K562 (cell line): Measurements from ENCODE around the gene PTGIS. TPM values are rescaled to one million over a fixed set of nuclear protein-coding genes. Genes with fewer than 3 reads are reported as not detected.

ENCODE experiments used
- ATAC-seq: fragments of 200-7000 bp; cut with Tn5 transposase; 3 replicates; pipeline ENCODE4 v1.9.1; 2020; ENCODE audit warnings: moderate library complexity
- BruUV-seq: library from RNA; stranded (reverse); fragments of 400-500 nt; replicated peaks from 2 replicates; lab custom pipeline; 2021; lab: Mats Ljungman, UMichigan
- CTCF ChIA-PET: fragments of 300-600 bp; formaldehyde crosslinking; extraction: SDS; loops from one replicate; lab custom pipeline; 2021; ENCODE audit warnings: low intra/inter-chr PET ratio; lab: Yijun Ruan, JAX
- POLR2A ChIA-PET: fragments of 300-600, 350-650 bp; sonication (Branson Sonifier 250); formaldehyde crosslinking; extraction: SDS; loops from one replicate; lab custom pipeline; 2021; ENCODE audit warnings: antibody characterized with exemption, inconsistent platforms; lab: Yijun Ruan, JAX
- DNase-seq, 4 experiments: peaks; one replicate each; pipeline versions ENCODE4 v3.0.0 to v3.0.0-alpha.2; 2011 to 2018; ENCODE audit warnings: low spot score in 3 of 4, mixed read lengths in 3 of 4; ENCODE audit errors: extremely low read depth in 1 of 4
- FAIRE-seq: peaks from 2 replicates; lab custom pipeline; 2011; peaks lifted over from hg19 to GRCh38; lab: Jason Lieb, UNC
- H2AFZ ChIP-seq: 2 replicates; pipeline ENCODE4 v1.6.0; 2011; ENCODE audit warnings: low read depth, low read length, control low read depth, inconsistent platforms
- H3K27ac ChIP-seq: fragments of 200-600 bp; 3 replicates; pipeline ENCODE4 v1.8.0; 2011; ENCODE audit warnings: low read depth, mild to moderate bottlenecking, control low read depth, inconsistent platforms, low read length, moderate library complexity, mixed read lengths; ENCODE audit errors: extremely low read depth
- H3K27me3 ChIP-seq, 2 experiments: fragments of 300-600 bp in 1 of 2; 2 replicates in 1 of 2; 3 replicates in 1 of 2; pipeline versions ENCODE4 v1.6.0 to v1.8.0; 2011; ENCODE audit warnings: inconsistent platforms in 2 of 2, low read length in 2 of 2, mild to moderate bottlenecking in 1 of 2, mixed read lengths in 1 of 2, moderate library complexity in 1 of 2; ENCODE audit not compliant: control insufficient read depth in 2 of 2, insufficient read depth in 2 of 2
- H3K36me3 ChIP-seq: fragments of 300-600 bp; 3 replicates; pipeline ENCODE4 v1.8.0; 2011; ENCODE audit warnings: mild to moderate bottlenecking, low read length, inconsistent platforms; ENCODE audit not compliant: control insufficient read depth, insufficient read depth
- H3K4me1 ChIP-seq, 2 experiments: fragments of 200-600 bp in 1 of 2; replicated peaks in 1 of 2; 2 replicates in 1 of 2; 3 replicates in 1 of 2; pipeline versions ENCODE4 v1.5.1 to v1.8.0; 2011; ENCODE audit warnings: inconsistent platforms in 2 of 2, low read length in 2 of 2, mild to moderate bottlenecking in 1 of 2, mixed read lengths in 1 of 2, moderate library complexity in 1 of 2; ENCODE audit not compliant: control insufficient read depth in 2 of 2, insufficient read depth in 2 of 2
- H3K4me2 ChIP-seq: 2 replicates; pipeline ENCODE4 v1.6.1; 2011; ENCODE audit warnings: low read length, control low read depth, inconsistent platforms, mixed read lengths; ENCODE audit not compliant: insufficient read depth
- H3K4me3 ChIP-seq: fragments of 200-600 bp; sonication (generic), shearing (Covaris generic); 2 replicates; pipeline ENCODE4 v1.5.1; 2016; ENCODE audit warnings: control low read depth, inconsistent platforms
- H3K79me2 ChIP-seq: fragments of 200-600 bp; 3 replicates; pipeline ENCODE4 v1.8.0; 2011; ENCODE audit warnings: low read length, inconsistent platforms; ENCODE audit not compliant: control insufficient read depth, insufficient read depth
- H3K9ac ChIP-seq, 2 experiments: 2 replicates each; pipeline versions ENCODE4 v1.6.0 to v1.6.1; 2011; ENCODE audit warnings: low read depth in 2 of 2, low read length in 2 of 2, control low read depth in 1 of 2, inconsistent platforms in 1 of 2, mild to moderate bottlenecking in 1 of 2, mixed read lengths in 1 of 2; ENCODE audit not compliant: insufficient read depth in 1 of 2
- H3K9me1 ChIP-seq: one replicate; pipeline ENCODE4 v1.6.0; 2011; ENCODE audit warnings: inconsistent platforms, mild to moderate bottlenecking, low read length, moderate library complexity; ENCODE audit not compliant: control insufficient read depth, insufficient read depth
- H3K9me3 ChIP-seq: replicated peaks from 2 replicates; pipeline ENCODE4 v1.5.1; 2011; ENCODE audit warnings: low read depth, low read length, inconsistent platforms; ENCODE audit not compliant: control insufficient read depth, insufficient read depth
- H4K20me1 ChIP-seq: replicated peaks from 2 replicates; pipeline ENCODE4 v1.6.1; 2011; ENCODE audit warnings: low read length, inconsistent platforms, mixed read lengths; ENCODE audit not compliant: control insufficient read depth, insufficient read depth
- NR1H2 ChIP-seq: sonication (generic); formaldehyde crosslinking; IDR thresholded peaks from 2 replicates; pipeline ENCODE4 v1.4.0; 2020; ENCODE audit warnings: mild to moderate bottlenecking, missing genetic modification reagents
- WGBS: fragments of 100-300 bp; shearing (Covaris generic); methylation state at CpG from one replicate; pipeline ENCODE4 v1.1.6; 2016; ENCODE audit warnings: low coverage, mixed read lengths; ENCODE audit not compliant: insufficient coverage; ENCODE audit errors: missing lambda C conversion rate; 5-methylcytosine and 5-hydroxymethylcytosine counted together
- in situ Hi-C: fragments of 300-500 bp; cut with MboI; formaldehyde crosslinking; loops from 4 replicates; pipeline ENCODE4 v1.15.0; 2018; ENCODE audit warnings: inconsistent platforms, mixed read lengths
- intact Hi-C: fragments of 100-400 bp; cut with micrococcal nuclease; formaldehyde crosslinking; loops from 2 replicates; pipeline ENCODE4 v1.14.2; 2022
- polyA plus RNA-seq, 8 experiments: library from polyadenylated mRNA; depleted of rRNA in 4 of 8; stranded (reverse) in 5 of 8; unstranded in 3 of 8; fragments of >200 nt; fragmentation: Nextera tagmentation in 2 of 8; fragmentation: Illumina TruSeq in 1 of 8; extraction: Ambion mirVana in 2 of 8; extraction: Trizol in 1 of 8; gene quantifications; 2 replicates each; pipeline versions ENCODE4 v1.2.1 to v1.2.3, GENCODE V29; 2011 to 2014; ENCODE audit warnings: inconsistent platforms in 1 of 8, missing spikeins in 1 of 8
- total RNA-seq, 7 experiments: library from RNA; depleted of rRNA in 6 of 7; stranded (reverse); fragments of >200 nt in 6 of 7; fragmentation: Illumina TruSeq in 2 of 7; extraction: Trizol in 2 of 7; gene quantifications; 2 replicates each; pipeline versions ENCODE4 v1.2.1 to v1.2.3, GENCODE V29; 2011 to 2021; ENCODE audit warnings: low replicate concordance in 1 of 7
- TF ChIP-seq, protein P1 (sequence below): fragments of 250-450 bp; sonication (Bioruptor Pico); IDR thresholded peaks from 2 replicates; pipeline ENCODE4 v1.8.0; 2021; ENCODE audit warnings: moderate library complexity, mild to moderate bottlenecking, inconsistent platforms

The PTGIS gene
- total and polyA plus RNA-seq, 9 of the 15 experiments (the other 6 are each of a cell fraction or from before 2014, with no cell fraction given), result not detected

DNA sequence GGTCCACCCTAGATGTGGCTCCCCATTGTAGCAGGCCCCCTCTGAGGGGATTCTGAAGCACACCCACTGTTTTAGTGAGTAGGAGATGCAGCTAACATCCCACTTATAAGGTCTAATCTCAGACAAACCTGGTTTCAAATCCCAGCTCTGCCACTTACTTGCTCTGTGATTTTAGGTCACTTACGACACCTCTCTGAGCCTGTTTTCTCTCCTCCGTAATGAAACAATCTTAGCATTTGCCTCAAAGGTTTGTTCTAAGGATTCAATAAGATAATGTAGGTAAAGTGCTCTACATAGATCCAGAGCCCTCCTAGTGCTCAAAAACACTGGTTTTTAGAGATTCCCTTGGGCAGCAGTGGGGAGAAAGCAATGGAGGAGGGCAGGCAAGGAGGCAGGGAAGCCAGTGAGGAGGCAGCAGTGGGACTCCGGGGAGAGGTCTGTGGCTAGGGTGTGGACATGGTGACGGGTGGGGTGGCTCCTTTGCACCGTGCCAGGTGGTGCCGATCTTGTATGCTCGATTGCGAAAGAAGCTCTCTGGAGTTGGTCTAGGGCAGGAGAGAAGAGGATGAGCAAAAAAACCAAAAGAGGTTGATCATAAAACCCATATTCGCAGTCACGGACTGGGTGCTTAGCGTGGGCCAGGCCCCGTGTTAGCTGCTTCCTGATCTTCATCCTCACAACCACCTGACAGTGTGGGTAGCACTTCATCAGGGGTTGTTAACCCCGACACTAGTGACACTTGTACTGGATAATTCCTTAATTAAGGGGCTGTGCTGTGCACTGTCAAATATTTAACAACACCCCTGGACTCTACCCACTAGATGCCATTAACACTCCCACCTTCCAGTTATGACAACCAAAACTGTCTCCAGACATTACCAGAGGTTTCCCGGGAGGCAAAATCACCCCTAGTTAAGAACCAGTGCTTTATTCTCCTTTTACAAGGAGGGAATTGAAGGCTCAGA, 16.8 kb upstream of the PTGIS start:
- no peak overlapping the region for H3K27ac ChIP-seq
- no peak overlapping the region for H2AFZ ChIP-seq

More for the DNA sequence above, 16.8 kb upstream of the PTGIS start:
- H3K36me3 ChIP-seq, result no peaks in the 10 kb centered on the region
- no peak overlapping the region for H3K9ac ChIP-seq
- TF ChIP-seq, protein P1, sequence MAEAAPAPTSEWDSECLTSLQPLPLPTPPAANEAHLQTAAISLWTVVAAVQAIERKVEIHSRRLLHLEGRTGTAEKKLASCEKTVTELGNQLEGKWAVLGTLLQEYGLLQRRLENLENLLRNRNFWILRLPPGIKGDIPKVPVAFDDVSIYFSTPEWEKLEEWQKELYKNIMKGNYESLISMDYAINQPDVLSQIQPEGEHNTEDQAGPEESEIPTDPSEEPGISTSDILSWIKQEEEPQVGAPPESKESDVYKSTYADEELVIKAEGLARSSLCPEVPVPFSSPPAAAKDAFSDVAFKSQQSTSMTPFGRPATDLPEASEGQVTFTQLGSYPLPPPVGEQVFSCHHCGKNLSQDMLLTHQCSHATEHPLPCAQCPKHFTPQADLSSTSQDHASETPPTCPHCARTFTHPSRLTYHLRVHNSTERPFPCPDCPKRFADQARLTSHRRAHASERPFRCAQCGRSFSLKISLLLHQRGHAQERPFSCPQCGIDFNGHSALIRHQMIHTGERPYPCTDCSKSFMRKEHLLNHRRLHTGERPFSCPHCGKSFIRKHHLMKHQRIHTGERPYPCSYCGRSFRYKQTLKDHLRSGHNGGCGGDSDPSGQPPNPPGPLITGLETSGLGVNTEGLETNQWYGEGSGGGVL (CRISPR knock-in tag), result no peak
- TF ChIP-seq NR1H2 (CRISPR knock-in tag), result no peak
- peaks cover 33 to 51% of the 10 kb centered on the region in 2 experiments for H3K27me3 ChIP-seq
- H3K4me1 ChIP-seq, result peaks cover 3 to 8% of the 10 kb centered on the region in 2 experiments; a peak in 4 of 5 replicates
- no TSS peak for BruUV-seq
- H3K4me2 ChIP-seq, result no peak overlapping the region
- no peak for ATAC-seq
- 13% methylated on average over 14 of the region's 14 CpGs for WGBS
- in situ Hi-C loops, result no loop called here
- CTCF ChIA-PET, result no interaction called here
- POLR2A ChIA-PET, result interaction anchor here (0.6 kb wide), 2 partner anchors 8 to 299 kb away, joined by 3 read pairs; no protein-coding TSS in a partner anchor
- H3K79me2 ChIP-seq, result no peaks in the 10 kb centered on the region
- H3K9me3 ChIP-seq, result peaks cover 7% of the 10 kb centered on the region; the same call in 1 of the 2 replicates
- H4K20me1 ChIP-seq, result peaks cover 12% of the 10 kb centered on the region; the same call in 1 of the 2 replicates
- no peak for FAIRE-seq
- H3K4me3 ChIP-seq, result no peak overlapping the region
- no peak for DNase-seq
- intact Hi-C loops, result no loop called here
- H3K9me1 ChIP-seq, result no peaks in the 10 kb centered on the region
